ENCODE results near the gene SPATA31A6. TPM values are rescaled to one million over a fixed set of nuclear protein-coding genes. Genes with fewer than 3 reads are reported as not detected.
"Not testable (repeated sequence)": the region's sequence is repeated elsewhere in the genome, so short reads cannot be mapped to it uniquely, and the experiment has no call there.

SPATA31A6 gene
- total RNA-seq, result not detected
- long read RNA-seq, donor 1, result 0 reads
- long read RNA-seq, donor 2, result 0 reads

GRCh38 chr9:42183359-42183758 lies at the start of gene SPATA31A6:
Gene SPATA31A6, plus strand, starts transcription at chr9:42183659. Its CDS starts 29 bp downstream, at chr9:42183688.
- intact Hi-C loops (cut with DNase I); DNase-seq (ENCODE audit: low spot score): not testable (repeated sequence)

DNA sequence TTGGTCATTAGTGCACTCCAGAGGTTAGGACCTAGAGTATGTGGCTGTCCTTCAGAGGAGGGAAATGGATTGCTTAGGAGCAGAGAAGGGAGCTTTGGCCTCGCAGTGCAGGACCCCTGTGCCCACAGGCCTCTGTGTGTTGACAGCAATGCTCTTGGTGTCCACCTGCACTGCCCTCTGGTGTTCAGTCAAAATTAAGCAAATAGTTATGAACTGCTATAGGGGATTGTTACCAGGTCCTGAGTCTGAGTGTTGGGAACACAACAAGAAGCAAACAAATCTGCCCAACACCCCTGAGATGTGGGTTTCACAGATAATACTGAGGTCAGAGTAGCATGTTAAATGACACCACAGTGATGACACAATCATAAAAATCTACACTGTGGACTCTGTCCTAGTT lies 23.2 kb upstream of the SPATA31A6 start:
- DNase-seq (ENCODE audit: low spot score); intact Hi-C loops (cut with DNase I): not testable (repeated sequence)

DNA sequence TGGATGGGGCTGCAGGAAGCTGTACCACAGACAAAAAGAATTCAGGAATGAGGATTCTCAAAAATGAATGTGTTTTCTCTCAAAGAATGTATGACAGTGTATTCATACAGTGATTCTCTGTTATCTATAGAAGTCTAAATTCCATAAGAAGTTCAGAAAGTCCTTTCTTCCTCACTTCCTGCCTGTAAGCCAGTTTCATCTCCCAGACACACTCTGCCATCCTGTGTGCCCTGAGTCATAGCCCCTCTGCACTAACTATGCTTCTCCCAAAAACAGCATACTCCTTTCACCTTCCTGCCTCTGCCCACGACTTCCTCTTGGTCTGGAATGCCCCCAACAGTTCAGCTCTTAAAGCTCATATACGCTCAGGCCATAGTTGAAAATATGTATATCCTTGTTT lies 36.4 kb downstream of the SPATA31A6 start:
- DNase-seq (ENCODE audit: low spot score); intact Hi-C loops (cut with DNase I): not testable (repeated sequence)

DNA sequence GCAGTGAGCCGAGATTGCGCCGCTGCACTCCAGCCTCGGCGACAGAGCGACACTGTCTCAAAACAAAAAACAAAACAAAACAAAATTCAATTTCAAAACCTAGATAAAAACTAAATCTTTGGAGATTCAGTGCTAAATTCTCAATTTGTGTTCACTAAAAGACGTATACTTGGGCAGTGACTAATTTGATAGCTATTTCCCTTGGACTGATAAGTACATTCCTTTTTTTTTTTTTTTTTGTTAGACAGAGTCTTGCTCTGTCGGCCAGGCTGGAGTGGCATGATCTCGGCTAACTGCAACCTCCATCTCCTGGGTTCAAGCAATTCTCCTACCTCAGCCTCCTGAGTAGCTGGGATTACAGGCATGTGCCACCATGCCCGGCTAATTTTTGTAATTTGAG lies 39.8 kb downstream of the SPATA31A6 start:
- intact Hi-C loops (cut with DNase I), result not testable (repeated sequence)

DNA sequence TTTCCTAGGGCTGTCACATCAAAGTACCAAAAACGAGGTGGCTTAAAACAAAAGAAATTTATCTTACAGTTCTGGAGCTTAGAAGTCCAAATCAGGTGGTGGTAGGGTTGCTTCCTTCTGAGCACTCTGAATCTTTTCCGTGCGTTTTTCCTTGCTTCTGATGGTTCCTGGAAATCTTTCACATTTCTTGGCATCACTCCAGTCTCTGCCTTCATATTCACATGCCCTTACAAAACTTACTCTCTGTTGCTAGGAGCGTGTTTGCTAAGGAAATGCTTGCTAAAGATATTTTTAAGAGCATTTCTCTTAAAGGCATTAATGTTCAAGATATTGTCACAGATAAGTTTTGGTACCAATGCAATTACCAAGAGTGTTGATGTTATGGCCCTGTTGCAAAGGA lies 49.6 kb downstream of the SPATA31A6 start:
- DNase-seq (ENCODE audit: low spot score); intact Hi-C loops (cut with DNase I): not testable (repeated sequence)

More for the DNA sequence above, 39.8 kb downstream of the SPATA31A6 start:
- DNase-seq (ENCODE audit: low spot score), result not testable (repeated sequence)

DNA sequence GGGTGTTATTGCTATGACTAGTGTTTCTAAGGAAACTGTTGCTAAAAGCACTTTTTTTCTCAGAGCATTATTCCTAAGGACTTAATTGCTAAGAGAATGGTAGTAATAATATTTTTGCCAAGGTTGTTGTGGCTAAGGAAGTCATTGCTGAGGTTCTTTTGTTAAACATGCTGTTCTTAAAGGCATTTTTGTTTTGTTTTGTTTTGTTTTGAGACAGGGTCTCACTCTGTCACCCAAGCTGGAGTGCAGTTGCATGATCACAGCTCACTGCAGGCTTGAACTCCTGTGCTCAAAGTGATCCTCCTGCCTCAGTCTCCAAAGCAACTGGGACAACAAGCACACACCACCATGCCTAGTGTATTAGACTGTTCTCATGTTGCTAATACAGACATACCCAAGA lies 51.2 kb downstream of the SPATA31A6 start:
- intact Hi-C loops (cut with DNase I); DNase-seq (ENCODE audit: low spot score): not testable (repeated sequence)

DNA sequence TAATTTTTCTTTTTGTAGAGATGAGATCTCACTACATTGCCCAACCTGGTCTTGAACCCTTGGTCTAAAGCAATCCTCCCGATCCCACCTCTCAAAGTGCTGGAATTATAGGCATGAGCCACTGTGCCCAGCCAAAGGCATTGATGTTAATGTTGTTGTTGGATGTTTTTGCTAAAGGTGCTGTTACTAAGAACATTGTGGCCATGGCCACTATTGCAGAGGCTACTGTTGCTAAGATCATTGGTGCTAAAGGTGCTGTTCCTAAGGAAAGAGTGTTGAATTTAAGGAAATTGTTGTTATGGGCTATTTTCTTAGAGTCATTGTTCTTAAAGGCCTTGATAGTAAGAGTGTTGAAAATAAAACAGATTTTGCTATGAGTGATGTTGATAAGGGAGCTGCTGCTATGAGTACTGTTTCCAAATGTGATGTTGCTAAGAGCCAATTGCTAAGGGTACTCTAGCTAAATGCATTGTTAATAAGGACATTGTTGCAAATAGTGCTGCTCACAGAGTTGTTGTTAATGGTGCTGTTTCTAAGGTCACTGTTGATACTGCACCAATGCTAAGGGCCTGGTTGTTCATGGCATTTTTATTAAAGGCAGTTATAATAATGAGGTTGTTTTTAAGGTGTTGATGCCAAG lies 52.0 kb downstream of the SPATA31A6 start:
- DNase-seq (ENCODE audit: low spot score); intact Hi-C loops (cut with DNase I): not testable (repeated sequence)

- DNase-seq (ENCODE audit: low spot score); intact Hi-C loops (cut with DNase I): not testable (repeated sequence)
These were observed 52.6 kb downstream of the SPATA31A6 start for GRCh38 chr9:42236097-42236496.

DNA sequence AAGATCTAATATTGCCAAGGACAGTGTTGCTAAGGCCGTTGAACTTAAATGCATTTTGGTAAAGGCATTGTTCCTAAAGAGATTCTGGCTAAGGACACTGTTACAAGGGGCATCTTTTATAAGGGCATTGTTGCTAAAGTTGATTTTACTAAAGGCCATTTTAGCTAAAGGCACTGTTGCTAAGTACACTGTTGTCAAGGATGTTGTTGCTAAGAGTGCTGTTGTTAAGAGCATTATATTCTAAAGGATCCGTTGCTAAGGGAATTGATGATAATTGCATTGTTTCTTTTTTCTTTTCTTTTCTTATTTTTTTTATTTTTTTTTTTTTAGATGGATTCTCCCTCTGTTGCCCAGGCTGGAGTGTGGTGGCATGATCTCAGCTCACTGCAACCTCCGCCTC lies 53.9 kb downstream of the SPATA31A6 start:
- DNase-seq (ENCODE audit: low spot score); intact Hi-C loops (cut with DNase I): not testable (repeated sequence)

DNA sequence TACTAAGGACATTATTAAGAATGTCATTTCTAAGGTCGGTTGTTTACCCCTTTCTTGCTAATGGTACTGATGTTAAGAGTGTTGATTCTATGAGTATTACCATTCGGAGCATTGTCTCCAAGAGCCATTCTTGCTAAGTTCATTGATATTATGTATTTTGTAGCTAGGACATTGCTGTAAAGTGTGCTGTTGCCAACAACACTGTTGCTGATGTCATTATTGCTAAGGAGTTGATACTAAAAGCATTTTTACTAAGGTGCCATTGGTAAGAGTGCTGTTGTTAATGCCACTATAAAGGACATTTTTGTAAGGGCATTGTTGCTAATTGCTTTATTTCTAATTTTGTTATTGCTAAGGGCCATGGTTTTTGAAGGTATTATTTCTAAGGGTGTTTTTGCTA lies 55.4 kb downstream of the SPATA31A6 start:
- DNase-seq (ENCODE audit: low spot score); intact Hi-C loops (cut with DNase I): not testable (repeated sequence)

Other genes starting within 250 kb of the SPATA31A6 start
- gene CNTNAP3B, start 54.2 kb upstream of the SPATA31A6 start, total RNA-seq, result 10 to 100 TPM; 11.8 to 20.6 TPM

Measured in posterior vena cava (tissue), 2 donors.